NCI-H774 (cell line): ENCODE measurements around the gene DIP2A.
"Not testable (repeated sequence)": the region's sequence is repeated elsewhere in the genome, so short reads cannot be mapped to it uniquely, and the experiment has no call there.

Source experiments
- DNase-seq: peaks from one replicate; lab custom pipeline; 2025; lab: John Stamatoyannopoulos, UW

The DIP2A gene

DNA sequence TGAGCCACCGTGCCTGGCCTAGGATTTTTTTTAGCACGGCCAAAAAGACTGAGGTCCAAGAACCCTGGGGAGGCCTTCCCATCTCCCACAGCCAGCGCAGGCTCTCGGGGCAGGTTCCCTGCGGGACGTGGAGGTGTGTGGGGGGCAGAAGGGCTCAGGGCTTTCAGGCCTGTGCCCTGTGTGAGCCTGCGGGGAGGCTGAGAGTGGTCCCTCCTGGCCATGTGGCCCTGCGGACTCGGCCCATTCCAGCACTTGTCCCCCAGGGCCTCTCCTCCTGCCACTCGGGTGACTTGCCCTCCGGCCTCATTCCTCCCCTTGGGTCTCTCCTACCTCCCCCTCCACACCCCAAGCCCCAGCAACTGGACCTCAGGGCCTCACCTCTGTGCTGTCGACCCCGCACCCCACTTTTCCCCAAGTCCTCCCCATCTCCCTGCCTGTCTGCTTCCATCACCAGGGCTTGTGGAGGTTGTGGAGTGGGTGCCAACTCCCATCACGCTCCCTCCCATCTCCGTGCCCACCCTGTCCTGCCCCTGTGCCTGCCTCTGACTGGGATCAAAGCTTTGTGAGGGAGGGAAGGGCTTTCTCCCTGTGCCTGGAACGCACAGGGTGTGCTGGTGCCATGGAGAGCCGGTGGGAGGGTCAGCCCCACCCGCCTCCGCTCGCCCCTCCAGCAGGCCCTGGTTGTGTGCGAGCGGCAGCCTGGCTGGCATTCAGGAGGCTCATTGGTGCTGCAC lies 32.2 kb upstream of the DIP2A start:
- DNase-seq = no peak

DNA sequence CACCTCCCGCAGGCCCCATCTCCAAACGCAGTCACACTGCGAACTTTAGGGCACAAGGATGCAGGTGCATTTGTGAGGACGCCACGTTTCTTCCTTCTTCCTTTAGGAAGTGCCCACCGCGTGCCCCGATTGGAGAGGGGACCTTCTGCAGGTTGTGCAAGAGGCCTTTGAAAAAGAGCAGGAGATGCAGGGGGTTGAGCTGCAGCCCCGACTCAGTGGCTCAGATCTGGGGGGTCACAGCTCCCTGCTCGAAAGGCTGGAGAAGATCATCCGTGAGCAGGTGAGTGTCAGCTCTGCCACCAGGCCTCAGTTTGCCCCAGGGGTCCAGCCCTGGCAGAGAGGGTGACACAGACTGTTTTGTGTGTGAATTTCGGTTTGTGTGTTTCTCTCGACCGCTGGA lies 31.2 kb upstream of the DIP2A start:
- no peak for DNase-seq

DNA sequence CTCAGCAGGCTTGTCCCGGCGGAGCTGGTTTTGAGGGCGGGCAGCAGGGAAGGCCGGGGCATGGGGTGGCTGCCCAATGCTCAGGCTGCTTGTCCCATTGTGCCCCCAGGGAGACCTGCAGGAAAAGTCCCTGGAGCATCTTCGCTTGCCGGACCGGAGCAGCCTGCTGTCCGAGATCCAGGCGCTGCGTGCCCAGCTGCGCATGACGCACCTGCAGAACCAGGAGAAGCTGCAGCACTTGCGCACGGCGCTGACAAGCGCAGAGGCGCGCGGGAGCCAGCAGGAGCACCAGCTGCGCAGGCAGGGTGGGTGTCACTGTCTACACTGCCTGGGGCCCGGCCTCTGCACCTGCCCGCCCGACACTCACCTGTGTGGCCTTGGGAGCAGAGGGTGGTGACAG lies 30.4 kb upstream of the DIP2A start:
- no peak for DNase-seq

DNA sequence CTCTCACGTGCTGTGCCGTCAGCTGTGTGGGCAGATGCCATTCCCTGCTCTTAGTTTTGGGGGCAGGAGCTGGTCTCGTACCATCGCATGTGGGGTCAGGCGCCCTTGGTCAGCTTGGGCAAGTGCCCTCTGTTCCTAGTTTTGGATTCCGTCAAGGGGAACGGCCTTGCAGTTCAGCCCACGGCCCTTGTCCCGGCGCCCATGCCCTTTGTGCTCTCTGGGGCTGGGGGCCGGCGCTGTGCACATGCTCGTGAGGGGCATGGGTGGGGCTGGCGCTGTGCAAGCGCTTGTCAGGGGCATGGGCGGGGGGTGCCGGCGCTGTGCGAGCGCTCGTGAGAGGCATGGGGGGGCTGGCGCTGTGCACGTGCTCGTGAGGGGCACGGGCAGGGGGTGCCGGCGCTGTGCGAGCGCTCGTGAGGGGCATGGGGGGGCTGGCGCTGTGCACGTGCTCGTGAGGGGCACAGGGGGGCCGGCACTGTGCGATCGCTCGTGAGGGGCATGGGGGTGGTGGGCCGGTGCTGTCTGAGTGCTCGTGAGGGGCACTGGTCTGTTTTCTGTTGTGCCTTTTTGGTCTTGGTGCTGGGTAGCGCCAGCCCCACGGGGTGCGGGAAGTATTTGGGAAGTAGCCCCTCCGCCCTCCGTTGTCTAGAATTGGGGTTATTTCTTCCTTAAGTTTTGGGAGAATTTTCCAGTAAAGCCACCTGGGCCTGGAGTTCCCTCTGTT lies 29.5 kb upstream of the DIP2A start:
- no peak for DNase-seq

DNA sequence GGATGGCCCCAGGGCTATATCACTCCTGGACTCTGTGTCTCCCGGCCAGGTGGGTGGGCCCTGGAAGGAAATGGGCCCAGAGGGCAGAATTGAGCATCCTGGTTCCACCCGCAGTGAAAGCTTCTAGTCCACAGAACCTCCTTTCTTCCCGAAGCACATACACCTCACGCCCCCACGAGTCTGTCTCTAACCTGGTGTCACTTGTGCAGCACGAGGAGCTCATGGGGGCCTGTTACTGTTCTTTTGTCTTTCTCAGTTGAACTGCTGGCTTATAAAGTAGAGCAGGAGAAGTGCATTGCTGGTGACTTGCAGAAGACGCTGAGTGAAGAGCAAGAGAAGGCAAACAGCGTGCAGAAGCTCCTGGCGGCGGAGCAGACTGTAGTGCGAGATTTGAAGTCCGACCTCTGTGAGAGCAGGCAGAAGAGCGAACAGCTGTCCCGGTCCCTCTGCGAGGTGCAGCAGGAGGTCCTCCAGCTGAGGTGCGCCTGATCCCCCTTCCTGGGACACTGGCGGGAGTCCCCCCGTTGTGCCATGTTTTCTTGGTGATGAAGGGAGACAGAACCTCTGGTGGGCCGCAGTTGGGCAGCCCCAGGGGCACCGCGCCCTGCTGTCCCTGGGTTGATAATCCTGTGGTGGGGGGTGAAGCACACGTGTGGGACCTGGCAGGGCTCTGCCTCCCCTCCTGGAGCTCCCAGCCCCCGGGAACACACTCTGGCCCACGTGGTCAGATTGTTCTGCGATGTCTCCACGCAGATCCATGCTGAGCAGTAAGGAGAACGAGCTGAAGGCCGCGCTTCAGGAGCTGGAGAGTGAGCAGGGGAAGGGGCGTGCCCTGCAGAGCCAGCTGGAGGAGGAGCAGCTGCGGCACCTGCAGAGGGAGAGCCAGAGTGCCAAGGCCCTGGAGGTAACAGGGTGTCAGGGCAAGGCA lies 28.7 kb upstream of the DIP2A start:
- no peak for DNase-seq

DNA sequence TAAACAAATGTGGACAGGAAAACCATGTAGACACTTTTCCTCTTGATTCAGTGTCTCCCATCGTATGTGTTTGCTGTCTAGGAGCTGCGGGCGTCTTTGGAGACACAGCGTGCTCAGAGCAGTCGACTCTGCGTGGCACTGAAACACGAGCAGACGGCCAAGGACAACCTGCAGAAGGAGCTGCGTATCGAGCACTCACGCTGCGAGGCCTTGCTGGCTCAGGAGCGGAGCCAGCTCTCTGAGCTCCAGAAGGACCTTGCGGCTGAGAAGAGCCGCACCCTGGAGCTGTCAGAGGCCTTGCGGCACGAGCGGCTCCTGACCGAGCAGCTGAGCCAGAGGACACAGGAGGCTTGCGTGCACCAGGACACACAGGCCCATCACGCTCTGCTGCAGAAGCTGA lies 27.2 kb upstream of the DIP2A start:
- DNase-seq = no peak

DNA sequence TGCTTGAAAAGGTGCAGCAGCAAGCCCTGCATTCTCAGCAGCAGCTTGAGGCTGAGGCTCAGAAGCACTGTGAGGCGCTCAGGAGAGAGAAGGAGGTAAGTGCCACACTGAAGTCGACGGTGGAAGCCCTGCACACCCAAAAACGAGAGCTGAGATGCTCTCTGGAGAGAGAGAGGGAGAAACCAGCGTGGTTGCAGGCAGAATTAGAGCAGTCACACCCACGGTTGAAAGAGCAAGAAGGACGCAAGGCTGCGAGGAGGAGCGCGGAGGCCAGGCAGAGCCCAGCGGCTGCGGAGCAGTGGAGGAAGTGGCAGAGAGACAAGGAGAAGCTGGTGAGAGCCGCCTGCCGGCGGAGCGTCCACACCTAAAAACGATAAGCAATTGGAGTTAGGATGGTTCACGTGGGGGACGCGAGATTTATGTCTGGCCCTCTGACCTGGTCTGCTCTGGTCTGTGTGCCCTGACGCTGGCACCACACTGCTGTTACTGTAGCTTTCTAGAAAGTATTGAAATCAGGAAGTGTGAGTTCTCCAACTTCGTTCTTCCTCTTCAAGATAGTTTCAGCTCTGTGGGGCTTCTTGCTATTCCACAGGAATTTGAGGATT lies 26.7 kb upstream of the DIP2A start:
- DNase-seq = no peak

DNA sequence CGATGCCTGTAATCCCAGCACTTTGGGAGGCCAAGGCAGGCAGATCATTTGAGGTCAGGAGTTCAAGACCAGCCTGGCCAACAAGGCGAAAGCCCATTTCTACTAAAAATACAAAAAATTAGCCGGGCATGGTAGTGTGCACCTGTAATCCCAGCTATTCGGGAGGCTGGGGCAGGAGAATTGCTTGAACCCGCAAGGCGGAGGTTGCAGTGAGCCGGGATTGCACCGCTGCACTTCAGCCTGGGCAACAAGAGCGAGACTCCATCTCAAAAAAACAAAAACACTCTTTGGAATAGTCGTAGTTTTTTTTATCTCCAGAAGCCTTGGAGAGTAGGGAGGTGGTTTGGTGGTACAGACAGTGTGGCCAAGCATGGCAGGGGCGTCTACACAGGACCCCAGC lies 25.6 kb upstream of the DIP2A start:
- not testable (repeated sequence) for DNase-seq

DNA sequence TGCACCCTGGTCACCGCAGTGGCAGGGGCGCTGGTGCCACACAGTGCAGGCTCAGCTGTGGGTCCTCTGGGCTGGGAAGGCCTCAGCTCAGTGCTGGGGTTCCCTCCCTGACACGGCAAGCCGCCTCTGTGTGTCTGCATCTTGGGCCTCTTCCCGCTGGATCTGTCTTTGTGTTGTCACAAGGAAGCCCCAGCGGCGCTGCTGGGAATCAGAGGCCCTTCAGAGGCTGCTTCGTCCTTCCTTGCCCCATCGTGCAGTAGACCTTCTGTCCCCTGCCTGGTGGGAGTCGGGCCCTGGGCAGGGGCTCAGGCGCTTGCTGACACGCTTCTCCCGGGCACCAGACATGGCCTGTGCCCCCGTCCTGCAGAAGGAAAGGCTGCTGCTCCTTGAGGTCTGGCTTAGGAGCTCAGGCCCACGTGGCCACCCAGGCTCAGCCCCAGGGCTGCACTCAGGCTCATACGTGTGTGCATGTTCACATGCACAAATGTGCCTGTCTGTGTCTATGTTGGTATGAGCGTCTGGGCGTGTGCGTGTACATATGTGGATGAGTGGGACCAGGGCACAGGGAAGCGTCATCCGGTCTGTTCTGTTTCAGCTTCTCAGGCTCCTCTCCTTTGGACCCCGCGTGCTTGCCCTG lies 24.3 kb upstream of the DIP2A start:
- no peak for DNase-seq

DNA sequence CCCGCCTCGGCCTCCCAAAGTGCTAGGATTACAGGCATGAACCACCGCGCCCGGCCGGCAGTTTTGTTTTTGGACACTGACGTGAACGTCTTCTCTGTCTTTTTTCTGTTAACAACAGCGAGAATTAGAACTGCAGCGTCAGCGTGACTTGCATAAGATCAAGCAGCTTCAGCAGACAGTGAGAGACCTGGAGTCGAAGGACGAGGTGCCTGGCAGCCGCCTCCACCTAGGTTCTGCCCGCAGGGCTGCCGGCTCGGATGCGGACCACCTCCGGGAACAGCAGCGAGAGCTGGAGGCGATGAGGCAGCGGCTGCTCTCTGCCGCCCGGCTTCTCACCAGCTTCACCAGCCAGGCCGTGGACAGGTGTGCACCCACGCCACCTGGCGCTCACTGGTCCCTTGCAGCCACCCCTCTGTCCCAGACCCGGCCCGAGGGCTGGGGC lies 22.9 kb upstream of the DIP2A start:
- no peak for DNase-seq

DNA sequence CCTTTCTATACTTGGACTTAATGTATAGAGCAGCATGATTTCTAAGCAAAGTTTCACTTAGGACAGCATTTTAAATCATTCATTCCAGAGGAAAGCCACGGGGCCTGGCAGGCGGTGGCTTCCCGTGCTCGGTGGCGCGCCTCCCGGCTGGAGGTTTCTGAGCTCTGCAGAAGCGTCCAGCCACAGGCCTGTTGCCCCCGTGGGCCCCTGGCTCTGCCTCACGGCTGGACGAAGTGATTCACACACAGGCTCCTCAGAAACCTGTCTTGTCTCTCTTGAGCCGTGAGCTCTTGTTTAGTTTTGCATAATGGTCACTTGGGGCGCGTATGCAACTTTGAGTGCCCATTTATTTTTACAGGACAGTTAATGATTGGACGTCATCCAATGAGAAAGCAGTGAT lies 22.1 kb upstream of the DIP2A start:
- no peak for DNase-seq

DNA sequence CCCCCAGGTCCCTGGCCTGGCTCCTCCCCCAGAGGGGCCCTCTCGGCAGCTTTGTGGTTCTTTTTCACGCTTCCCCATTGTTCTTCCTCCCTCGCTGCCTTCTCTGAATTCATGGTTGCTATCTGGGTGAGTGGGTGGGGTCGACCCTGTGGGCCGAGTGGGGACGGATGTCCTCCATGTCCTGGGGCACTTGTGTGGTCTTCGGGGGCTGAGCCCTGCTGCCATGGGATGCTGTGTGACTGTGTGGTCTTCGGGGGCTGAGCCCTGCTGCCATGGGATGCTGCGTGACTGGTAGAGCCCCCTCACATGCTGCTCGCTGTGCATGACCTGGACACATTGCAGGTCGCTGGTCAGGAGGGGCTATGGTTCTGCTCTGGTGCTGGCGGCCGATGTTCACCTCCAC lies 21.6 kb upstream of the DIP2A start:
- no peak for DNase-seq

DNA sequence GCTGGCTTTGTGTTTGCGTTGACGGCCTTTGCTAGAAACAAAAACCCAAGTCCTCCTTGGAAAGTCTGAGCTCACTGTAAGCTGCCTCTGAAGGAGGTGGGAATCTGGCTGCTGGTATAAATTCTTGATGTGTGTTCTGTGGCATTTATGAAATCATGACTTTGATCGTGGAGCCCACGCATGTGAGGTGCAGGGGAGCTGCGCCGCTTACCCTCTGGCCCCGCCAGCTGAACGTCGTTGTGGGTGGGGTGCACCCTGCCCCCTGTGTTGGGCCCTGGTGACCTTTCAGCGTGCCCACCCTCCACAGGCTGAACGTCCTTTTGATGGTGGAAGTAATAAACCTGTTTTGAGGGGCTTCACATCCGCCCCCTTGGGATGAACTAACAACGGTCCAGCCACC lies 21.2 kb upstream of the DIP2A start:
- DNase-seq = no peak

DNA sequence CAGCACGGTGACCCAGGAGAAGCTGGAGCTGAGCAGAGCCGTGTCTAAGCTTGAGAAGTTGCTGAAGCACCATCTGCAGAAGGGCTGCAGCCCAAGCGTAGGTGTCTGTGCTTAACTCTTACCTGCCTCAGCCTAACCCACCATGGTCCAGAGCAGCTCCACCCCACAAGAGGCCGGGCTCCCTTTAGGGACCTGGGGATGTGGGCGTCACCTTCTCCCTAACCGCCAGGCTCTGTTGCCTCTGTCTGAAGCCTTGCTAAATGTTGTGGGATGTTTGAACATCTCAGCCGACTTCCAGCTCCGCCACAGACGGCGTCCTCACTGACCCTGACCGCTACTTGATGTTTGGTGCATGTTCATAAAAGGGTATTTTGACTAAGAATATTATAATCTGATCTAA lies 20.4 kb upstream of the DIP2A start:
- DNase-seq = no peak

DNA sequence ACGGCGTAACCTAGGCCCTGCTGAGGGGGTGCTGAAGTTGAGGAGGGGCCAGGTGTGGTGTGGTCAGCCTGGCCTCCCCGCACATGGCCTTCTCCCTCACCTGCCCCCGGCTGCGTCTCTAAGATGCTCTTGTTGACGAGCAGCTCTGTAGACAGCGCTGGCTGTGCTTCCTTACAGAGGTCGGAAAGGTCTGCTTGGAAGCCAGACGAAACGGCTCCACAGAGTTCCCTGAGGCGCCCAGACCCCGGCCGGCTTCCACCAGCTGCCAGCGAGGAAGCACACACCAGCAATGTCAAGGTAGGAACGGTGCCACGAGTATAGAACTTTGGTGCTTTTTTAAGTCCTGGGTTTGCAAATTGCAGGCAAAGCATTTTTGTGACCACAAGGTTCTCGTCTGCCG lies 18.8 kb upstream of the DIP2A start:
- DNase-seq = no peak

DNA sequence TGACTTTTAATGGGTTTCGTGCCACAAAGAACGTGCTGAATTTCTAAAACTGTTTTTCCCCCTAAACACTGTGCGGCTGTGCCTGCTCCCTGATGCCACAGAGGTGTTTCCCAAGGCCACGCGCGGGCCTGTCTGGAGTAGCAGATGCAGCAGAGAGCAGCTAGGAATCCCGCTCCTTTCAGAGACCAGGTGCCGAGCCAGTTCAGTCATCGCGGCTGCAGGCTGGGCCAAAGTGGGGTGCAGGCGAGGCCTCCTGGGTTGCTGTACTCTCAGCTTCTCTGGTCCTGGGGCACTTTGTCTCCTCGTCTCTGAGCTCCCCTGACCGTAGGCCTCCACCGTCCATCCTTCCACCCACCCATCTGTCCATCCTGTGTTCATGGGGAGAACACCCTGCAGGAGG lies 17.4 kb upstream of the DIP2A start:
- no peak for DNase-seq

DNA sequence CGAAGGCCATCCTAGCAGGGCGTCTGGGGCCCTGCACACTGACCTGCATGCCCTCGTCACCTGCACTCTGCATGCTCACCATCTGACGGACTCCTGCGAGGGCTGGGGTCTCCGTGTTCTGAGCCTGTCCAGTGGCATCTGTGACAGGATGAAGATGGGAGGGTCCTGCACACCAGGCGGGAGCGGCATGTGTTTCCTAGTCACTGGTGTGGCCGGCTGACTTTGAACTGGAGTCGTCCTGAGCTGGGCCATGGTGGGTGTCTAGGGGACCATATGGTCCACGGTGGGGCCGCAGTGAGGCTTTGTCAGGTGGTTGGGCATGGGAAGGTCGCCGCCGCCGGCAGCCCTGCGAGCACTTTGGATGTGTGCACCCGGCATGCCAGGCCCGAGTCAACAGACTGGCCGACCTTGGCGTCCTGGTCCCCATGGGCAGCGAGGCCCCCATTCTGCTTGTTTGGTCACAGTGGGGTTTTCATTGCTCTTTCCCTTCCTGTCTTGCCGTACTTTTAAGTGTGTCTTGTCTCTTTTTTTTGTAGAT lies 16.7 kb upstream of the DIP2A start:
- no peak for DNase-seq

DNA sequence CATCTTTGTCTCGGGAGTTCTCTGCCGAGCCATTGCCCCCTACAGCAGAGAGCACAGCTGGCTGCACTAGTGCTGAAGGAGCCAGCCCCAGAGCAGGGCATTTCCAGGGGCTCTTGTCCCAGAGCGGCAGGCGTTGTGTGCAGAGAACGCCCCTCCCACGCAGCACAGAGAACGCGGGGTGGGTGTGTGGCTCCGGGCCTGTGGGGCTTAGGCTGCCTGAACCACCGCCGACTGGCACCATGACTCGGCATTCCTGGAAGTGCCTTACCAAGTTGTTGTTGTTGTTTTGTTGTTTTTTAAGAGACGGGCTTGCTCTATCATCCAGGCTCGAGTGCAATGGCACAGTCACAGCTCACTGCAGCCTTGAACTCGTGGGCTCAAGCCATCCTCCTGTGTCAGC lies 15.8 kb upstream of the DIP2A start:
- no peak for DNase-seq

DNA sequence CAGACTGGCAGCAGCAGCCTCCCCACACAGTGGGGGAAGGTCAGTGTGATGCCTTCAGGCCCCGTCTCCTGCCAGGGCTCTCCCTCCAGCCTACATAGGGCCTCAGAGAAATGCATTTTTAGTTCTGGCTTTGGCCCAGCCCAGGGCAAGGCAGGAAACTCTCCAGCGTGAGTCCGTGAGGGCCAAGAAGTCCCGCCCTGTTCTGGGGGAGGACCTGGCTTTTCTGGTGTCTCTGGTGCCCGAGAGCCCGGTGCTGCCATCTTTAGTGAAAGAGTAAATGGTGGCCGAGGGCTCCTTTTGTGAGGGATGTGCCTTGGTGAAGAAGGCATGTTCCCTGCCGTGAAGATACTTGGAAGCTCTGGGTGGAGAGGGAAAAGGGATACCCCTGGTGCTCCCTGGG lies 14.8 kb upstream of the DIP2A start:
- DNase-seq = no peak

DNA sequence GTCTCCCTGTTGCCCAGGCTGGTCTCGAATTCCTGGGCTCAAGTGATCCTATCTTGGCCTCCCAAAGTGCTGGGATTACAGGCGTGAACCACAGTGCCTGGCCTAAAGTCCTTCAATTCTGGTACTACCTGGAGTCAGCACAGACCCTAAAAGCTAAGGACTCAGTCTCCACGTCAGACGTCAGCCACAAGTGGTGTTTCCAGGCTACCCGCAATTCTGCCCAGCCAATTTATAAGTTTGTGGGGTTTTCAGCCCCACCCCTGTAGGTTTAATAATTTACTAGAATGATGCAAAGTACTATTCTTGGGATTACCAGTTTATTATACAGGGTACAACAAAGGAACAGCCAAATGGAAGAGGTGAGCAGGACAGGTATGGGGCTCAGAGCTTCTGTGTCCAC lies 10.6 kb upstream of the DIP2A start:
- no peak for DNase-seq

DNA sequence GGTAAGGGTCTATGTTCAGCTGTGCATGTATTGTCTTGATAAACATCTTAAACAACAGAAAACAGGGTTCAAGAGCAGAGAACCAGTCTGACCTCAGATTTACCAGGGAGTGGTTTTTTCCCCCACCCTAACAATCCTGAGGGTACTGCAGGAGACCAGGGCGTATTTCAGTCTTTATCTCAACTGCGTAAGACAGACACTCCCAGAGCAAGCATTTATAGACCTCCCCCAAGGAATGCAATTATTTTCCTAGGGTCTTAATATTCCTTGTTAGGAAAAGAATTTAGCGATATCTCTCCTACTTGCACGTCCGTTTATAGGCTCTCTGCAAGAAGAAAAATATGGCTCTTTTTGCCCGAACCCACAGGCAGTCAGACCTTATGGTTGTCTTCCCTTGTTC lies 9.8 kb upstream of the DIP2A start:
- not testable (repeated sequence) for DNase-seq

DNA sequence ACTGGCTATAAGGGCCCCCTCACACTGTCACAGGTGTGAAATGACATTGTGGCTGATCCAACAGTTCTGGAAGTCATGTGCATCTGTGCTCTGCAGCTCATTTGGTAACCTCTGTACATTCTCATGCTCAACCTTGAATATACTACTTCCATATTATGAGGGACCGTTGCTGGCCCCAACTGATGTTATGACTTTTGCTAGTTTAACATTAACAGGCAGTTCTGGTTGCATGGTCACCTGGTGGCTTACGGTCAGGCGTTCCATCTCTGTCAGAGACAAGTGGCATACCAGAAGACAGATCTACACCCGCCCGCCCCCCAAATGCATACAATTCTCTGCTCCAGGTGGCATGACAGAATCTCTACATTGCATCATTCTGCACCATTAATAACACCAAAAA lies 6.0 kb upstream of the DIP2A start:
- no peak for DNase-seq
